HEK293 (cell line): ENCODE measurements around the gene RNF34.
A peak's percentile ranks its signal among the peaks of the same experiment; 100 is the strongest.

Experiments
- GLI4 ChIP-seq: fragments of 450-650 bp; formaldehyde crosslinking; IDR thresholded peaks from 2 replicates; pipeline ENCODE4 v1.5.1; 2016; ENCODE audit warnings: missing biosample characterization, missing genetic modification characterization
- PBX3 ChIP-seq: sonication (generic); formaldehyde crosslinking; IDR thresholded peaks from 2 replicates; pipeline ENCODE4 v1.8.1; 2022; ENCODE audit warnings: mild to moderate bottlenecking, moderate library complexity, missing genetic modification reagents
- SCRT2 ChIP-seq: fragments of 450-650 bp; formaldehyde crosslinking; IDR thresholded peaks from 2 replicates; pipeline ENCODE4 v1.5.1; 2016; ENCODE audit warnings: missing biosample characterization, missing genetic modification characterization
- ZNF155 ChIP-seq: fragments of 450-650 bp; formaldehyde crosslinking; IDR thresholded peaks from 2 replicates; pipeline ENCODE4 v1.5.1; 2016; ENCODE audit warnings: missing biosample characterization, missing genetic modification characterization
- ZNF221 ChIP-seq: fragments of 450-650 bp; formaldehyde crosslinking; IDR thresholded peaks from 2 replicates; pipeline ENCODE4 v1.5.1; 2017; ENCODE audit warnings: missing biosample characterization, missing genetic modification characterization, borderline replicate concordance
- ZNF391 ChIP-seq: fragments of 450-650 bp; formaldehyde crosslinking; IDR thresholded peaks from 2 replicates; pipeline ENCODE4 v1.5.1; 2016; ENCODE audit warnings: low read depth, missing biosample characterization, missing genetic modification characterization, borderline replicate concordance
- ZNF571 ChIP-seq: fragments of 450-650 bp; formaldehyde crosslinking; IDR thresholded peaks from 2 replicates; pipeline ENCODE4 v1.5.0; 2017; ENCODE audit warnings: missing biosample characterization, missing genetic modification characterization
- ZNF677 ChIP-seq: fragments of 450-650 bp; IDR thresholded peaks from 2 replicates; pipeline ENCODE4 v1.5.0; 2018; ENCODE audit warnings: missing biosample characterization, mild to moderate bottlenecking, missing genetic modification characterization, moderate library complexity
- TF ChIP-seq, protein P1 (sequence below): fragments of 450-650 bp; formaldehyde crosslinking; IDR thresholded peaks from 2 replicates; pipeline ENCODE4 v1.5.1; 2016; ENCODE audit warnings: missing biosample characterization, missing genetic modification characterization

- TF ChIP-seq, protein P1, sequence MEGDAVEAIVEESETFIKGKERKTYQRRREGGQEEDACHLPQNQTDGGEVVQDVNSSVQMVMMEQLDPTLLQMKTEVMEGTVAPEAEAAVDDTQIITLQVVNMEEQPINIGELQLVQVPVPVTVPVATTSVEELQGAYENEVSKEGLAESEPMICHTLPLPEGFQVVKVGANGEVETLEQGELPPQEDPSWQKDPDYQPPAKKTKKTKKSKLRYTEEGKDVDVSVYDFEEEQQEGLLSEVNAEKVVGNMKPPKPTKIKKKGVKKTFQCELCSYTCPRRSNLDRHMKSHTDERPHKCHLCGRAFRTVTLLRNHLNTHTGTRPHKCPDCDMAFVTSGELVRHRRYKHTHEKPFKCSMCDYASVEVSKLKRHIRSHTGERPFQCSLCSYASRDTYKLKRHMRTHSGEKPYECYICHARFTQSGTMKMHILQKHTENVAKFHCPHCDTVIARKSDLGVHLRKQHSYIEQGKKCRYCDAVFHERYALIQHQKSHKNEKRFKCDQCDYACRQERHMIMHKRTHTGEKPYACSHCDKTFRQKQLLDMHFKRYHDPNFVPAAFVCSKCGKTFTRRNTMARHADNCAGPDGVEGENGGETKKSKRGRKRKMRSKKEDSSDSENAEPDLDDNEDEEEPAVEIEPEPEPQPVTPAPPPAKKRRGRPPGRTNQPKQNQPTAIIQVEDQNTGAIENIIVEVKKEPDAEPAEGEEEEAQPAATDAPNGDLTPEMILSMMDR (tag by site-specific recombination) = peak; percentile 17; the same call in 1 of the 2 replicates
- TF ChIP-seq ZNF391 (tag by site-specific recombination) (no peak), ZNF677 (no peak), SCRT2 (tag by site-specific recombination) (no peak), GLI4 (tag by site-specific recombination) (no peak), ZNF221 (tag by site-specific recombination) (no peak), ZNF155 (tag by site-specific recombination) (no peak), PBX3 (CRISPR knock-in tag) (no peak), ZNF571 (tag by site-specific recombination) (no peak)
Measured at GRCh38 chr12:121383601-121384021, 16.3 kb upstream of the RNF34 start.
